Measurements from ENCODE around the gene UGT1A8.
"Not testable (repeated sequence)": the region's sequence is repeated elsewhere in the genome, so short reads cannot be mapped to it uniquely, and the experiment has no call there.

Gene UGT1A8

GRCh38 chr2:233746475-233747282, 129.2 kb downstream of the UGT1A8 start:
- Mint-ChIP-seq H3K4me3 (no peak overlapping the region), H3K27ac (no peak overlapping the region), H3K9me3 (peaks cover 18% of the 10 kb centered on the region), H3K4me1 (ENCODE audit: low read depth) (no peaks in the 10 kb centered on the region), H3K36me3 (ENCODE audit: low read depth) (no peaks in the 10 kb centered on the region), H3K27me3 (ENCODE audit: low read depth) (no peaks in the 10 kb centered on the region)

GRCh38 chr2:233747283-233747544, 129.8 kb downstream of the UGT1A8 start:
- Mint-ChIP-seq H3K4me3 (no peak overlapping the region), H3K4me1 (ENCODE audit: low read depth) (no peaks in the 10 kb centered on the region), H3K36me3 (ENCODE audit: low read depth) (no peaks in the 10 kb centered on the region), H3K9me3 (peaks cover 19% of the 10 kb centered on the region), H3K27me3 (ENCODE audit: low read depth) (no peaks in the 10 kb centered on the region), H3K27ac (no peak overlapping the region)

GRCh38 chr2:233750689-233751088, 133.3 kb downstream of the UGT1A8 start:
- H3K4me3 Mint-ChIP-seq; H3K27ac Mint-ChIP-seq; H3K27me3 Mint-ChIP-seq (ENCODE audit: low read depth); H3K4me1 Mint-ChIP-seq (ENCODE audit: low read depth); H3K36me3 Mint-ChIP-seq (ENCODE audit: low read depth): not testable (repeated sequence)
- peaks cover 19% of the 10 kb centered on the region for H3K9me3 Mint-ChIP-seq

- H3K9me3 Mint-ChIP-seq: peaks cover 19% of the 10 kb centered on the region
- not testable (repeated sequence) for H3K27ac Mint-ChIP-seq; H3K36me3 Mint-ChIP-seq (ENCODE audit: low read depth); H3K4me1 Mint-ChIP-seq (ENCODE audit: low read depth); H3K4me3 Mint-ChIP-seq; H3K27me3 Mint-ChIP-seq (ENCODE audit: low read depth)
These were observed 134.0 kb downstream of the UGT1A8 start for GRCh38 chr2:233751212-233752009.

DNA sequence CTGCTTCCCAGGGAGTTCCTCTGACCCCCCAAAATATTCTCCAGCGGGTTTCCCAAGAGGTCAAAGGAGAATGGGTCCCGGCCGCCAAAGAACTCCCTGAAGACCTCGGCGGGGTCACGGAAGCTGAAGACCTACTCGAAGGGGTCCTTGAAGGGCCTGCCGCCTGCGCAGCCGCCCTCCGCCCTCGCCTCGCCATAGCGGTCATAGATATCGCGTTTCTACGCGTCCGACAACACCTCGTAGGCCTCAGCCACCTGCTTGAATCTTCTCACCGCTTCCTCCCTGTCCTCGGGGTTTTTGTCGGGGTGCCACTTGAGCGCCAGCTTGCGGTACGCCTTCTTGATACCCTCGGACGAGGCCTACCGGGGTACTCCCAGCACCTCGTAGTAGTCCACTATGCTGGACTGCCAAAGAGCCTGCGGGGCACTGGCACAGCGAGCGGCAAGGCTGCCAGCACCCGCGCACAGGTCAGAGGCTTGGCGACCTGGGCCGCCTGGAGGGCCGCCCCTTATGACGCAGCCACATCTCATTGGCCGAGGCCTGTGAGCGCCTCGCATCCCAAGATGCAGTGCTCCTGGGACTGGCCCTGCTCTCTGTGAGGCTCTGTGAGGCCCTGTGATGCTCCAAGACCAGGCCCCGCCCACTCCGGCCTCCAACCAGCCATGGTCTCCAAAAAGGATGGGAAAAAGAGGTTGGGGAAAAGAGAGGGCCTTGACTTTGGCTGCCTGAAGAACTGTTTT, 137.6 kb downstream of the UGT1A8 start:
- Mint-ChIP-seq H3K27ac (no peak overlapping the region), H3K4me3 (no peak overlapping the region), H3K4me1 (ENCODE audit: low read depth) (no peaks in the 10 kb centered on the region), H3K36me3 (ENCODE audit: low read depth) (no peaks in the 10 kb centered on the region), H3K27me3 (ENCODE audit: low read depth) (peaks cover 4% of the 10 kb centered on the region), H3K9me3 (peaks cover 14% of the 10 kb centered on the region)

GRCh38 chr2:233756429-233757081, 139.1 kb downstream of the UGT1A8 start:
- H3K4me3 Mint-ChIP-seq: no peak overlapping the region
- no peaks in the 10 kb centered on the region for H3K36me3 Mint-ChIP-seq (ENCODE audit: low read depth)
- peaks cover 4% of the 10 kb centered on the region for H3K27me3 Mint-ChIP-seq (ENCODE audit: low read depth)
- H3K9me3 Mint-ChIP-seq: peaks cover 2% of the 10 kb centered on the region
- H3K27ac Mint-ChIP-seq: no peak overlapping the region
- H3K4me1 Mint-ChIP-seq (ENCODE audit: low read depth): no peaks in the 10 kb centered on the region

- H3K4me3 Mint-ChIP-seq: no peak overlapping the region
- H3K4me1 Mint-ChIP-seq (ENCODE audit: low read depth): no peaks in the 10 kb centered on the region
- H3K27ac Mint-ChIP-seq: no peak overlapping the region
- H3K36me3 Mint-ChIP-seq (ENCODE audit: low read depth): no peaks in the 10 kb centered on the region
- H3K27me3 Mint-ChIP-seq (ENCODE audit: low read depth): no peaks in the 10 kb centered on the region
- no peaks in the 10 kb centered on the region for H3K9me3 Mint-ChIP-seq
These were observed 140.7 kb downstream of the UGT1A8 start for GRCh38 chr2:233758141-233758540.

GRCh38 chr2:233758849-233759248, 141.4 kb downstream of the UGT1A8 start:
- Mint-ChIP-seq H3K27me3 (ENCODE audit: low read depth) (no peaks in the 10 kb centered on the region), H3K4me3 (no peak overlapping the region), H3K36me3 (ENCODE audit: low read depth) (no peaks in the 10 kb centered on the region), H3K27ac (no peak overlapping the region), H3K4me1 (ENCODE audit: low read depth) (no peaks in the 10 kb centered on the region), H3K9me3 (no peaks in the 10 kb centered on the region)

DNA sequence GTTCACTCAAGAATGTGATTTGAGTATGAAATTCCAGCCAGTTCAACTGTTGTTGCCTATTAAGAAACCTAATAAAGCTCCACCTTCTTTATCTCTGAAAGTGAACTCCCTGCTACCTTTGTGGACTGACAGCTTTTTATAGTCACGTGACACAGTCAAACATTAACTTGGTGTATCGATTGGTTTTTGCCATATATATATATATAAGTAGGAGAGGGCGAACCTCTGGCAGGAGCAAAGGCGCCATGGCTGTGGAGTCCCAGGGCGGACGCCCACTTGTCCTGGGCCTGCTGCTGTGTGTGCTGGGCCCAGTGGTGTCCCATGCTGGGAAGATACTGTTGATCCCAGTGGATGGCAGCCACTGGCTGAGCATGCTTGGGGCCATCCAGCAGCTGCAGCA, 142.6 kb downstream of the UGT1A8 start, which contains the start of gene UGT1A1:
UGT1A1 (plus strand) TSS at position 228 of the 400 bp plus-strand sequence; CDS start at position 246, 18 bp downstream.
- Mint-ChIP-seq H3K4me1 (ENCODE audit: low read depth) (no peaks in the 10 kb centered on the region), H3K9me3 (no peaks in the 10 kb centered on the region), H3K27me3 (ENCODE audit: low read depth) (no peaks in the 10 kb centered on the region), H3K4me3 (no peak within 1 kb of the TSS), H3K36me3 (ENCODE audit: low read depth) (no peaks in the 10 kb centered on the region), H3K27ac (no peak within 1 kb of the TSS)

DNA sequence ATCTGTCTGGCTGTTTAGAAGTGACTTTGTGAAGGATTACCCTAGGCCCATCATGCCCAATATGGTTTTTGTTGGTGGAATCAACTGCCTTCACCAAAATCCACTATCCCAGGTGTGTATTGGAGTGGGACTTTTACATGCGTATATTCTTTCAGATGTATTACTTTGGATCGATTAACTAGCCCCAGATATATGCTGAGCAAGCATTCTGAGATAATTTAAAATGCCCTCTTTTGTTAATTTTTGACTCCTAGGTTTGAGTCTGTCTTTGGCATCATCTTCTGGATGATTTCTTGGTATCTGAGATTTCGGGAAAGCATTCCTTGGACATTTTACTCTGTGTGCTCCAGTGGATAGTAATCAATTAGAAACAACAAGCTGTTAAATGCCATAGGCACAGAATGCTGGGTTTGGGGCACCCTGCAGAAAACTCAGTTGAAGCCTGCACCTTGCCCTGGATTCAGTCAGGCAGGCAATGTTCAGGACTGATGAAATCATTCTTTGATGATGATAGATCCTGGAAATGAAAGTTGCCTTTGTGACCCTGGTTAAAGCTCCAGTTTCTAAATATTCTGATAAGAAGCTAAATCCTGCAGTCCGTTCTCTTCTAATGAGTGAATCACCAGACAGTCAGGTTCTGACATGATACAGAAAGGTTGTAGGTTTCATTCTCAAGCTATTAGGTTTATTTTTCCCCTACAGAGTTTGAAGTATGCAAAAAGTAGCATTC, 143.8 kb downstream of the UGT1A8 start:
- H3K4me3 Mint-ChIP-seq: no peak overlapping the region
- H3K27me3 Mint-ChIP-seq (ENCODE audit: low read depth): no peaks in the 10 kb centered on the region
- no peaks in the 10 kb centered on the region for H3K4me1 Mint-ChIP-seq (ENCODE audit: low read depth)
- H3K27ac Mint-ChIP-seq: no peak overlapping the region
- H3K9me3 Mint-ChIP-seq: no peaks in the 10 kb centered on the region
- H3K36me3 Mint-ChIP-seq (ENCODE audit: low read depth): no peaks in the 10 kb centered on the region

GRCh38 chr2:233764264-233764663, 146.8 kb downstream of the UGT1A8 start:
- no peaks in the 10 kb centered on the region for H3K27me3 Mint-ChIP-seq (ENCODE audit: low read depth)
- no peak overlapping the region for H3K4me3 Mint-ChIP-seq
- no peaks in the 10 kb centered on the region for H3K9me3 Mint-ChIP-seq

GRCh38 chr2:233764761-233765160, 147.3 kb downstream of the UGT1A8 start:
- Mint-ChIP-seq H3K4me3 (no peak overlapping the region), H3K27me3 (ENCODE audit: low read depth) (no peaks in the 10 kb centered on the region)

More at GRCh38 chr2:233764264-233764663, 146.8 kb downstream of the UGT1A8 start:
- Mint-ChIP-seq H3K4me1 (ENCODE audit: low read depth) (no peaks in the 10 kb centered on the region), H3K36me3 (ENCODE audit: low read depth) (no peaks in the 10 kb centered on the region), H3K27ac (no peak overlapping the region)

DNA sequence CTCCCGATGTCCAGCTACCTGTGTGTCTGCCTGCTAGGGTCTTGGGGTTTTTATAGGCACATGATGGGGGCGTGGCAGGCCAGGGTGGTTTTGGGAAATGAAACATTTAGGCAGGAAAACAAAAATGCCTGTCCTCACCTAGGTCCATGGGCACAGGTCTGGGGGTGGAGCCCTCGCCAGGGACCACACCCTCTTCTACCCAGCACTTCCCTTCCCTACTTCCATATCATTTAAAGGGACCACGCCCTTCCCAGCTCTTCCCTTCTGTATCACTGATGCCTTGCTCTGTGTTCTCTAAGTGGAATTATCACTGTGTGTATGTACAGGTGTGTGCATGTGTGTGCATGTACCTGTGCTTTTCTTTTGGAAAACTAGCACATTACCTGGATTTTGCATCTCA, 149.0 kb downstream of the UGT1A8 start:
- Mint-ChIP-seq H3K4me3 (no peak overlapping the region), H3K36me3 (ENCODE audit: low read depth) (no peaks in the 10 kb centered on the region), H3K27me3 (ENCODE audit: low read depth) (no peaks in the 10 kb centered on the region), H3K4me1 (ENCODE audit: low read depth) (no peaks in the 10 kb centered on the region), H3K27ac (no peak overlapping the region), H3K9me3 (no peaks in the 10 kb centered on the region)

More at GRCh38 chr2:233764761-233765160, 147.3 kb downstream of the UGT1A8 start:
- H3K36me3 Mint-ChIP-seq (ENCODE audit: low read depth): no peaks in the 10 kb centered on the region
- no peaks in the 10 kb centered on the region for H3K9me3 Mint-ChIP-seq
- H3K4me1 Mint-ChIP-seq (ENCODE audit: low read depth): no peaks in the 10 kb centered on the region
- H3K27ac Mint-ChIP-seq: no peak overlapping the region

- H3K27me3 Mint-ChIP-seq (ENCODE audit: low read depth): no peaks in the 10 kb centered on the region
- no peak overlapping the region for H3K27ac Mint-ChIP-seq
- H3K9me3 Mint-ChIP-seq: no peaks in the 10 kb centered on the region
- H3K36me3 Mint-ChIP-seq (ENCODE audit: low read depth): no peaks in the 10 kb centered on the region
- no peaks in the 10 kb centered on the region for H3K4me1 Mint-ChIP-seq (ENCODE audit: low read depth)
- H3K4me3 Mint-ChIP-seq: no peak overlapping the region
These were observed 150.6 kb downstream of the UGT1A8 start for GRCh38 chr2:233768076-233768475.
